Glomerular endothelial cell (primary cell): Measurements from ENCODE around the gene STAT3. TPM values are rescaled to one million over a fixed set of nuclear protein-coding genes. Genes with fewer than 3 reads are reported as not detected.
"Not testable (repeated sequence)": the region's sequence is repeated elsewhere in the genome, so short reads cannot be mapped to it uniquely, and the experiment has no call there.

Source experiments
- DNase-seq: peaks from one replicate; pipeline ENCODE4 v3.0.0-alpha.2; 2011; ENCODE audit warnings: low read depth, low spot score; ENCODE audit errors: extremely low read depth
- total RNA-seq: library from RNA; depleted of rRNA; stranded (reverse); fragments of >200 nt; gene quantifications from 2 replicates; pipeline ENCODE4 v1.2.3, GENCODE V29; 2015

Gene STAT3
- total RNA-seq, 1 donor from 2014 or later, result 186 TPM

- DNase-seq, result no peak
These were observed 84.5 kb downstream of the STAT3 start for GRCh38 chr17:42303694-42304093.

DNA sequence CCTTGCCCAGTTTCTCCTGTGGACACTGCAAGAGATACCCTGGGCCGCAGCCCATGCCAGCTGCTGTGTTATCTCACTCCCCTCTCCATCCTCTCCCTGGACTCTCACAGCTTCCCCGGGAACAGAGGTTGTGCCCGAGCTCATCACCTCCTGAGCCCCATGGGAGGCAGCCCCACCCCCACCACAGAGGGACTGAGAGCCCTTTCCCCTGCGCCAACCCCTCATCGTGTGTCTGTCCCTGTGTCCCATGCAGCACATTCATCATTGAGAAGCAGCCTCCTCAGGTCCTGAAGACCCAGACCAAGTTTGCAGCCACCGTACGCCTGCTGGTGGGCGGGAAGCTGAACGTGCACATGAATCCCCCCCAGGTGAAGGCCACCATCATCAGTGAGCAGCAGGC, 87.2 kb downstream of the STAT3 start:
- DNase-seq, result no peak

DNA sequence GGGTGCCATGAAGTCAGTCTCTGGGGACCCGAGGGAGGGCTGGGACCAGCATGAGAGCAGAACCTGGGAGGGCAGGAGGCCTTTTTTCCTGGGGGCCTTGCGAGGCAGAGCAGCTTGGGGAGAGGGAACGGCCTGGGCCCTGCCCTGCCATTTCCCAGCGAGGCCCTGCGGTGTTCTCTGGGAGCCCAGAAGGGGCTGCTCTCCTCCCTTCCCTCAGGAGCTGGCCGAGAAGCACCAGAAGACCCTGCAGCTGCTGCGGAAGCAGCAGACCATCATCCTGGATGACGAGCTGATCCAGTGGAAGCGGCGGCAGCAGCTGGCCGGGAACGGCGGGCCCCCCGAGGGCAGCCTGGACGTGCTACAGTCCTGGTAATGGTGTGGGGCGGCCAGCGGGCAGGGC, 88.3 kb downstream of the STAT3 start:
- not testable (repeated sequence) for DNase-seq

DNA sequence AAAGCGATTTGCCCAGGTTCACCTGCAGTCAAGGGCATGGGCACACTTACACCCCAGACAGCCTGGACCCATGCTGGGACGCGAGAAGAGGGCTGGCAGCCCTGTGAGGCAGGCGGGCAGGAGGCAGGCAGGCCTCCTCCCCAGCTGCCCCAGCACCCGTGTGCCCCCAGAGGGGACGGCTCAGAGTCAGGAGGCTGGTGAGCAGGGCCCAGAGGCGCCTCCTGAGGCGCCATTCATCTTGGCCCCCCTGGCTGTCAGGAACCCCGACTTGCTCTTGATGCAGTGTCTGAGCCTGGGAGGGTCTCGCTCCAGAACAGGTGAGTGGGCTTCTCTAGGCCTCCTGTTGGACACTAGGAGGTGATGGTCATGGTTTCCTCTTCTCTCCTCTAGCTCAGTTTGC, 88.9 kb downstream of the STAT3 start:
- not testable (repeated sequence) for DNase-seq

GRCh38 chr17:42297775-42298174, 90.5 kb downstream of the STAT3 start:
- not testable (repeated sequence) for DNase-seq

DNA sequence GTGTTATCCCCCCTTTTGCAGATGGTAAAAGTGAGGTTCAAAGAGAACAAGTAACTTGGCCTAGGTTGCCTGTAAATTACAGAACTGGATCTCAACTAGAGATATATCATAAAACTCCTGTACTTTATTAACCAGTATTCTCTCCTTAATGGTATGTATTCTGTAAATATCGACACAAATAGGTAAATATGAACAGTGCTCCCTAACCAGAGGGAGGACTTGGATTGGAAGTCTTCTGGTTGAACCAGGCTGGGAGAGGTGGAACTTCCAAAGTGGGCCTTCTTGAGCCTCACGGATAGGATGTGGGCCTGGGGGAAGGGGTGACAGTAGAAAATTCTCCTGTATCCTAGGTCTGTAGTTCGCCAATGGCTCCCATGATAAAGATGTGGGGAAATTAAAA, 92.2 kb downstream of the STAT3 start:
- no peak for DNase-seq

GRCh38 chr17:42294469-42295398, 93.5 kb downstream of the STAT3 start:
- no peak for DNase-seq

- no peak for DNase-seq
These were observed 97.1 kb downstream of the STAT3 start for GRCh38 chr17:42291129-42291528.

- no peak for DNase-seq
These were observed 97.7 kb downstream of the STAT3 start for GRCh38 chr17:42290577-42290976.

DNA sequence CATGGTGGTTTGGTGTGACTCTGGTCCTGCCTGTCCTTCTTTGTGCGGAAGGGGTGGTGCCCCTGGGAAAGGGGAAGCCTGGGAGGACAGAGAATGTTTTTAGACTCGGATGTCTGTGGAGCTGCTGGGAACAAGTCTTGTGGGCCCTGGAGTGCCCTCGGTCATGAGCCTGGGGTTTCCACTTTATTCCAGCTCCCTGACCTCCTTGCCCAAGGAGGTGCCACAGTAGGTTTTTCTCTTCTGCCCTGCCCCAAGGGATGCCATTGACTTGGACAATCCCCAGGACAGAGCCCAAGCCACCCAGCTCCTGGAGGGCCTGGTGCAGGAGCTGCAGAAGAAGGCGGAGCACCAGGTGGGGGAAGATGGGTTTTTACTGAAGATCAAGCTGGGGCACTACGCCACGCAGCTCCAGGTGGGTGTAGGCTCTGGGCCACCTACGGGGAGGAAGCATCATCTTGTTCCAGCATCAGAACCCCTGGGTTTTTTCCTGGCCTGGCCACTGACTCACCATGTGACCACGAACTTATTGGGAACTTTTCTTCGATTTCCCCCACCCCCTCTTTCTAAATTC, 98.5 kb downstream of the STAT3 start:
- DNase-seq, result no peak

DNA sequence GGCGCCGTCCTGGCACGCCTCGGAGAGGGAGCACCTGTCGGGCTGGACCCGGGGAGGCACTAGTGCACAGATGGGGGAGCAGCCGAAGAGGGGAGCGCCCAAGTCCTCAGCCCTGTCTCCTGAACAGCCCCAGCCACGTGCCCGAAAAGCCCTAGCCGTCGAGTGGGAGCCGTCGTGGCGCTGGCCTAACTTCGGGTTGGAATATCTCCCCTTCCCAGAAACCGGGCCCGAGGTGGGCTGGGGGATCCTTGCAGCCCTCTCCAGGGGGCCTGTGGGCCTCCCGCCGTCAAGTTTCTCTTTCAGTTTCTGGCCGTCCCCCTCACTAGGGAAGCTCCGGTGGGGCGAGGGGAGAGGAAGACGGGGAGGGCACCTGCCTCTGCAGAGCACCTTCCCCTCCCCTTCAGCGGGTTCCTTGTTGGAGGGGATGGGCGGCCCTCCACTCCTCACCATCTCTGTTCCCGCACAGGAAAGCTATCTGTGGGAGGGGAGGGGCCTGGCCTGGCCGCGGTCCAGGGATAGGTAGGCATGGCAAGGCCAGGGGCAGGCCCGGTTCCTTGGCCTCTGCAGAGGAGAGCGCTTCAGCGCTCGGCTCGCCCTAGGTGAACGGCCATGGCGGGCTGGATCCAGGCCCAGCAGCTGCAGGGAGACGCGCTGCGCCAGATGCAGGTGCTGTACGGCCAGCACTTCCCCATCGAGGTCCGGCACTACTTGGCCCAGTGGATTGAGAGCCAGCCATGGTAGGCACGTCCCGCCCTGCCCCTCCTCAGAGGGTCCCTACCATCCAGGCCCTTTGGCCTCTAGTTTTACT, 99.2 kb downstream of the STAT3 start:
- no peak for DNase-seq

GRCh38 chr17:42287977-42288802, 100.1 kb downstream of the STAT3 start, which contains the start of gene STAT5A:
TSS of gene STAT5A (plus strand) at chr17:42288498. CDS start at chr17:42289412, 914 bp downstream.
- no peak for DNase-seq

DNA sequence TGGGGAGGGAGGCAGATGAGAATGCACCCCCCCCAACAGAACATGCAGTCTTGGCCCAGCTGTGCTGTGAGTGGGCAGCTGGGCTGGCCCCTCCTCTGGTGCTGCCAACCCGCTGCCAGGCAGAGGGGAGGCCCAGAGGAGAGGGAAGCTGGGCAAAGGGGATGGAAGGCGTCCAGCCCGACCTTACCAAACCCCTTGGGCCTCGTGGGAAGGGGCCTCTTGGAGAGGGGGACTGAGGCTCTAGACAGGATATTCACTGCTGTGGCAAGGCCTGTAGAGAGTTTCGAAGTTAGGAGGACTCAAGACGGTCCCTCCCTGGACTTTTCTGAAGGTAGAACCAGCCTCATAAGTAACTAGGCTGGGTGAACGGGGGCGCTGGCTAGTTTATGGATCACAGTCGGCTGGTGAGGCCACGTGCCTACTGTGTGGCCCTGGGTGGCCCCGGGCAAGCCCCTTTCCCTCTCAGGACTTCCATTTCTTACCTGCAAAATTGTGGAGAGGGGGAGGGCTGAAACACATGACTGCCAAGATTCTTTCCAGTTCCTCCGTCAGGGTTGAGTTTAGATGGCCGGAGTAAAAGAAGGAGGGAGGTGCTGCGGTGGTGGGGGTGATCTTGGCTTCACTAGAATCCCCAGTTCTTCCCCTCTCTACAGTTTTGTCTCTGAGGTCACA, 100.8 kb downstream of the STAT3 start:
- DNase-seq, result no peak

DNA sequence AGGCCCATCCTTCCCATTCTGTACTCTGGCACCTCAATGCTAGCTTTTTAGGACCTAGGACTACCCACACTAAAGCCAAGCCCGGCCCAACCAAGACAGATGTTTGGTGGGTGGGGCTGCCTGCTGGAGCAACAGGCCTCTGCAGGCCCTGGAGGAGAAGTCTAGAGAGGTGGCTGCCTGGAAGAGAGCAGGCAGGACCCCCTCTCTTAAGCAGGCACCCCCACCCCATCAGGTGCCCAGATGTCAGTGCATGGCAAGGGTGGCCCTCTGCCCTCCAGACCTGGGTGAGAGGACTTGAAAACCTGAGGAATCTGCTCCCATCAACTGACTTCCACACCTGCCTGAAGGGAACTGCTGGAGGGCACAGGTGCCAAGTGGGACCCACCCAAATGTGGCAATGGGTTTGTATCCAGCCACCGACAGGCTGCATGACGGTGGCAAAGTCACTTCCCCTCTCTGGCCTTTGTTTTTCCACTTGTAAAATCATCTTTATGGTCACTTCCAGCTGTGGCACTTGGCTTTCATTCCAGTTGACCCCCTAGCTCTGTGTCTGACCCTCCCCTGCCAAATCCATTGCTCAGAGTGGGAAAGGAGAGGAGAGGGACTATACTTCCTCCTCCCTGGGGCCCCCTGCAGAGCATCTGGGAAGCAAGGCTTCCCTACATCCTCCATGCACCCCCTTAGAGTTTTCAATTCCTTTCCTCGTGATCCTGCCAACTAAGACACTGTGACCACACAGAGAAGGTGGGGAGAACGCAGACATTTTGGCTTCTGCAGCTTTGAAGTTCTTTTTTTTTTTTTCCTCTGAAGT, 101.6 kb downstream of the STAT3 start:
- no peak for DNase-seq

- no peak for DNase-seq
These were observed 102.7 kb downstream of the STAT3 start for GRCh38 chr17:42285346-42286050.

DNA sequence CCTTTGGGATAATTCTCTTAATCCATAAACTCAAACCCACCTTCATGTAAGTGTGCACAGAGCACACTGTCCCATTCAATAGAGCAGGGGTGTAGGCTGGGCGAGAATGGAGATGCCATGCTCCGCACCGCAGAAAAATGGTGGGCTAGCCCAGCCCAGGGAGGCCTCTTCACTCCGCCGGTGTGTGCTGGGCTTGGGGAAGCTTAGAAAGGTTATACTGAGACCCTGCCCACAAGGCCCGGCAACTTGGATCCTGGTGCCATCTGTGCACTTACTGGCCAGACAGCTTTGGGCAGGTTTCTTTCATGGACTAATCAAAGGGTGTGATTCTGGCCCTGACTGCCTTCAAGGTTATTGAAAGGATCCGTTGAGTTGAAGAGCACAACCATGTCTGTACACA, 103.7 kb downstream of the STAT3 start:
- DNase-seq, result no peak

GRCh38 chr17:42284024-42284369, 104.2 kb downstream of the STAT3 start:
- no peak for DNase-seq

- no peak for DNase-seq
These were observed 104.8 kb downstream of the STAT3 start for GRCh38 chr17:42283241-42284023.
